HepG2 (cell line): ENCODE results near the gene ENPP7. TPM values are rescaled to one million over a fixed set of nuclear protein-coding genes. Genes with fewer than 3 reads are reported as not detected.

Experiments used
- ATAC-seq: fragments of 200-7000 bp; cut with Tn5 transposase; 3 replicates; pipeline ENCODE4 v1.9.1; 2020; ENCODE audit warnings: mild to moderate bottlenecking, moderate library complexity
- Bru-seq: library from RNA; stranded (reverse); fragments of 400-500 nt; gene quantifications from one replicate; lab custom pipeline; 2021; lab: Mats Ljungman, UMichigan
- BruChase-seq, 2 experiments: library from RNA; stranded (reverse); fragments of 400-500 nt; gene quantifications; one replicate each; lab custom pipeline; 2021; lab: Mats Ljungman, UMichigan
- BruUV-seq: library from RNA; stranded (reverse); fragments of 400-500 nt; replicated peaks from 2 replicates; lab custom pipeline; 2021; lab: Mats Ljungman, UMichigan
- CTCF ChIA-PET: fragments of 300-600 bp; formaldehyde crosslinking; extraction: SDS; loops from one replicate; lab custom pipeline; 2021; ENCODE audit warnings: low total read pairs, inconsistent platforms, low intra/inter-chr PET ratio; lab: Yijun Ruan, JAX
- POLR2A ChIA-PET: fragments of 350-600 bp; sonication (Branson Sonifier 250); formaldehyde crosslinking; loops from one replicate; lab custom pipeline; 2020; ENCODE audit warnings: antibody characterized with exemption, inconsistent platforms; lab: Yijun Ruan, JAX
- DNase-seq: peaks from one replicate; pipeline ENCODE4 v3.0.0-alpha.2; 2015; ENCODE audit warnings: low spot score
- FAIRE-seq: peaks from 3 replicates; lab custom pipeline; 2011; peaks lifted over from hg19 to GRCh38; lab: Jason Lieb, UNC
- H2AFZ ChIP-seq: one replicate; pipeline ENCODE4 v1.6.1; 2011; ENCODE audit warnings: low read length, inconsistent platforms
- H3K27ac ChIP-seq: fragments of 300-600 bp; 3 replicates; pipeline ENCODE4 v1.8.0; 2011; ENCODE audit warnings: mixed run types, mild to moderate bottlenecking, mixed read lengths, low read length, inconsistent platforms; ENCODE audit not compliant: insufficient read depth; ENCODE audit errors: extremely low read length
- H3K27me3 ChIP-seq, 2 experiments: fragments of 200-600 bp in 1 of 2; 2 replicates in 1 of 2; 3 replicates in 1 of 2; pipeline versions ENCODE4 v1.6.0 to v1.8.0; 2011; ENCODE audit warnings: low read length in 2 of 2, mild to moderate bottlenecking in 2 of 2, moderate library complexity in 2 of 2, inconsistent platforms in 1 of 2; ENCODE audit not compliant: insufficient read depth in 2 of 2, control insufficient read depth in 1 of 2
- H3K36me3 ChIP-seq, 2 experiments: fragments of 200-600 bp in 1 of 2; replicated peaks in 1 of 2; 2 replicates in 1 of 2; 3 replicates in 1 of 2; pipeline versions ENCODE4 v1.5.1 to v1.8.0; 2011; ENCODE audit warnings: low read length in 2 of 2, inconsistent platforms in 1 of 2; ENCODE audit not compliant: insufficient read depth in 2 of 2, control insufficient read depth in 1 of 2
- H3K4me1 ChIP-seq: 2 replicates; pipeline ENCODE4 v1.5.1; 2012; ENCODE audit warnings: low read length, inconsistent platforms; ENCODE audit not compliant: insufficient read depth
- H3K4me2 ChIP-seq: 2 replicates; pipeline ENCODE4 v1.6.0; 2011; ENCODE audit warnings: low read depth, low read length, inconsistent platforms
- H3K4me3 ChIP-seq, 3 experiments: fragments of 200-600 bp in 1 of 3; sonication (generic), shearing (Covaris generic) in 1 of 3; replicated peaks in 1 of 3; 2 replicates each; pipeline ENCODE4 v1.5.1; 2011 to 2016; ENCODE audit warnings: low read length in 3 of 3, inconsistent platforms in 2 of 3, low read depth in 2 of 3, mild to moderate bottlenecking in 2 of 3, control low read depth in 1 of 3, mixed read lengths in 1 of 3; ENCODE audit not compliant: insufficient read depth in 1 of 3
- H3K79me2 ChIP-seq: one replicate; pipeline ENCODE4 v1.6.1; 2011; ENCODE audit warnings: low read length, inconsistent platforms; ENCODE audit not compliant: insufficient read depth
- H3K9ac ChIP-seq: 2 replicates; pipeline ENCODE4 v1.6.0; 2011; ENCODE audit warnings: mild to moderate bottlenecking, low read depth, low read length, inconsistent platforms; ENCODE audit not compliant: insufficient read depth
- H3K9me3 ChIP-seq: 2 replicates; pipeline ENCODE4 v1.5.1; 2012; ENCODE audit warnings: mild to moderate bottlenecking, low read length
- H4K20me1 ChIP-seq: 2 replicates; pipeline ENCODE4 v1.6.0; 2011; ENCODE audit warnings: inconsistent platforms, mild to moderate bottlenecking, low read length, moderate library complexity; ENCODE audit not compliant: insufficient read depth
- ARNT ChIP-seq: fragments of 450-650 bp; IDR thresholded peaks from 2 replicates; pipeline ENCODE4 v1.6.1; 2017
- GATAD2A ChIP-seq: IDR thresholded peaks from 2 replicates; pipeline ENCODE4 v1.6.1; 2016
- KMT2B ChIP-seq: IDR thresholded peaks from 2 replicates; pipeline ENCODE4 v1.6.1; 2016; ENCODE audit warnings: missing genetic modification reagents, missing compliant biosample characterization
- MXI1 ChIP-seq: IDR thresholded peaks from 3 replicates; pipeline ENCODE4 v1.6.1; 2012; ENCODE audit warnings: low read depth, low read length, inconsistent platforms, borderline replicate concordance
- PHB2 ChIP-seq: fragments of 450-650 bp; IDR thresholded peaks from 2 replicates; pipeline ENCODE4 v1.6.1; 2018; ENCODE audit not compliant: partially characterized antibody
- SMARCC2 ChIP-seq: fragments of 450-650 bp; IDR thresholded peaks from 2 replicates; pipeline ENCODE4 v1.6.1; 2017; ENCODE audit warnings: antibody characterized with exemption, mild to moderate bottlenecking
- ZNF33B ChIP-seq: sonication (generic); formaldehyde crosslinking; IDR thresholded peaks from 2 replicates; pipeline ENCODE4 v1.5.1; 2020; ENCODE audit warnings: mild to moderate bottlenecking, missing genetic modification reagents
- WGBS: methylation state at CpG from one replicate; pipeline ENCODE4 v1.1.6; 2017; ENCODE audit warnings: low lambda C conversion rate; 5-methylcytosine and 5-hydroxymethylcytosine counted together
- in situ Hi-C: cut with HindIII; loops from 2 replicates; pipeline ENCODE4 v1.10.0; 2017; ENCODE audit warnings: low pct_unique_long_range_greater_than_20kb; ENCODE audit not compliant: extremely low pct_ligation_motif_present
- intact Hi-C: fragments of 100-400 bp; cut with micrococcal nuclease; formaldehyde crosslinking; loops from one replicate; pipeline ENCODE4 v1.10.0; 2022; ENCODE audit not compliant: unreplicated experiment
- long read RNA-seq, 2 experiments: library from RNA in 1 of 2; library from polyadenylated mRNA in 1 of 2; stranded (forward) in 1 of 2; unstranded in 1 of 2; transcript quantifications; one replicate each; pipeline ENCODE4 v2.0.0, GENCODE V29; 2019 to 2022
- polyA minus RNA-seq, 3 experiments: library from RNA; depleted of rRNA, polyadenylated mRNA; stranded (reverse); fragments of >200 nt; gene quantifications; 2 replicates each; pipeline ENCODE4 v1.2.3, GENCODE V29; 2011; ENCODE audit warnings: low replicate concordance in 1 of 3
- polyA plus RNA-seq, 8 experiments: library from polyadenylated mRNA; depleted of rRNA in 3 of 8; stranded (reverse) in 7 of 8; unstranded in 1 of 8; fragments of >200 nt; fragmentation: Illumina TruSeq in 4 of 8; extraction: Trizol in 4 of 8; gene quantifications; 2 replicates each; pipeline versions ENCODE4 v1.2.1 to v1.2.3, GENCODE V29; 2011 to 2016; ENCODE audit warnings: low read depth in 4 of 8, missing spikeins in 1 of 8, mixed read lengths in 1 of 8; ENCODE audit not compliant: insufficient read depth in 1 of 8
- total RNA-seq, 5 experiments: library from RNA; depleted of rRNA; stranded (reverse); fragments of >200 nt; fragmentation: Illumina TruSeq; extraction: Trizol; gene quantifications; 2 replicates each; pipeline ENCODE4 v1.2.3, GENCODE V29; 2016; ENCODE audit warnings: low read depth in 1 of 5
- TF ChIP-seq, protein P1 (sequence below): sonication (generic); formaldehyde crosslinking; IDR thresholded peaks from one replicate; pipeline ENCODE4 v1.5.1; 2020; ENCODE audit warnings: mild to moderate bottlenecking, missing genetic modification reagents; ENCODE audit errors: not compliant biosample characterization

Gene ENPP7, protein sequence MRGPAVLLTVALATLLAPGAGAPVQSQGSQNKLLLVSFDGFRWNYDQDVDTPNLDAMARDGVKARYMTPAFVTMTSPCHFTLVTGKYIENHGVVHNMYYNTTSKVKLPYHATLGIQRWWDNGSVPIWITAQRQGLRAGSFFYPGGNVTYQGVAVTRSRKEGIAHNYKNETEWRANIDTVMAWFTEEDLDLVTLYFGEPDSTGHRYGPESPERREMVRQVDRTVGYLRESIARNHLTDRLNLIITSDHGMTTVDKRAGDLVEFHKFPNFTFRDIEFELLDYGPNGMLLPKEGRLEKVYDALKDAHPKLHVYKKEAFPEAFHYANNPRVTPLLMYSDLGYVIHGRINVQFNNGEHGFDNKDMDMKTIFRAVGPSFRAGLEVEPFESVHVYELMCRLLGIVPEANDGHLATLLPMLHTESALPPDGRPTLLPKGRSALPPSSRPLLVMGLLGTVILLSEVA
- total RNA-seq (2016; rRNA removed; fragmentation: Illumina TruSeq; extraction: Trizol) (0.76 and 2.2 TPM in 2 replicates), polyA plus RNA-seq (2011; rRNA removed) (1.1 and 2.2 TPM in 2 replicates), polyA minus RNA-seq (2011; rRNA and poly(A)+ RNA removed; ENCODE audit: low replicate concordance) (6.6 TPM in 1 of 2 replicates, not detected in the other), Bru-seq, nascent RNA (percentile 50 among the genes with signal in this experiment), BruChase-seq, experiment 1, labeled RNA remaining after a 6-hour chase (percentile 28 among the genes with signal in this experiment), BruChase-seq, experiment 2, labeled RNA remaining after a 2-hour chase (percentile 29 among the genes with signal in this experiment)
- 0.30 TPM in 1 of 2 replicates, not detected in the other for total RNA-seq (2016; cell fraction: cytosol; rRNA removed; fragmentation: Illumina TruSeq; extraction: Trizol; ENCODE audit: low read depth)
- total RNA-seq (2016; cell fraction: insoluble cytoplasmic fraction; rRNA removed; fragmentation: Illumina TruSeq; extraction: Trizol), result 0.54 and 2.3 TPM in 2 replicates
- total RNA-seq (2016; cell fraction: membrane; rRNA removed; fragmentation: Illumina TruSeq; extraction: Trizol), result 0.28 and 0.41 TPM in 2 replicates
- 3.2 and 3.4 TPM in 2 replicates for total RNA-seq (2016; cell fraction: nucleus; rRNA removed; fragmentation: Illumina TruSeq; extraction: Trizol)
- 1.2 and 1.3 TPM in 2 replicates for polyA plus RNA-seq (2011; cell fraction: cytosol; rRNA removed)
- 5.5 and 5.6 TPM in 2 replicates for polyA plus RNA-seq (2011; cell fraction: nucleus; rRNA removed)
- polyA plus RNA-seq (2012), result 1.7 and 2.5 TPM in 2 replicates
- 0.20 and 0.24 TPM in 2 replicates for polyA plus RNA-seq (2016; cell fraction: cytosol; fragmentation: Illumina TruSeq; extraction: Trizol; ENCODE audit: low read depth)
- polyA plus RNA-seq (2016; cell fraction: insoluble cytoplasmic fraction; fragmentation: Illumina TruSeq; extraction: Trizol; ENCODE audit: low read depth), result 0.19 and 0.36 TPM in 2 replicates
- polyA plus RNA-seq (2016; cell fraction: membrane; fragmentation: Illumina TruSeq; extraction: Trizol; ENCODE audit: low read depth), result 0.15 and 0.29 TPM in 2 replicates
- polyA plus RNA-seq (2016; cell fraction: nucleus; fragmentation: Illumina TruSeq; extraction: Trizol; ENCODE audit: insufficient read depth, low read depth), result 1.4 and 2.3 TPM in 2 replicates
- 0.79 and 1.1 TPM in 2 replicates for polyA minus RNA-seq (2011; cell fraction: cytosol; rRNA and poly(A)+ RNA removed)
- polyA minus RNA-seq (2011; cell fraction: nucleus; rRNA and poly(A)+ RNA removed), result 10.6 and 12.7 TPM in 2 replicates
- long read RNA-seq, experiment 1, partial matches to known transcripts, result 2 of 2 reads
- long read RNA-seq, experiment 1, other reads (novel, unspliced or antisense), result 0 of 2 reads
- long read RNA-seq, experiment 2, partial matches to known transcripts, result 0 of 2 reads
- long read RNA-seq, experiment 2, other reads (novel, unspliced or antisense), result 1 of 2 reads

GRCh38 chr17:79730769-79731483 is at the start of gene ENPP7:
Gene ENPP7, plus strand, starts transcription at chr17:79730943. Its CDS starts 197 bp downstream, at chr17:79731140.
- Histone ChIP-seq H3K27ac (peak within 1 kb of the TSS; percentile 62), H3K79me2 (no peaks in the 10 kb centered on the region), H3K4me3 (peak within 1 kb of the TSS; percentile 45 to 71 (median 49); a peak in 5 of 6 replicates), H3K9me3 (no peaks in the 10 kb centered on the region), H3K4me2 (peak within 1 kb of the TSS; percentile 80), H3K9ac (peak within 1 kb of the TSS; percentile 68), H4K20me1 (no peaks in the 10 kb centered on the region), H3K36me3 (no peaks in the 10 kb centered on the region), H2AFZ (no peak within 1 kb of the TSS), H3K4me1 (peaks cover 63% of the 10 kb centered on the region), H3K27me3 (no peaks in the 10 kb centered on the region)
- in situ Hi-C loops, result no loop called here
- ChIA-PET POLR2A (no interaction called here), CTCF (no interaction called here)
- FAIRE-seq, result peak; percentile 15
- intact Hi-C loops, result no loop called here
- ATAC-seq, result peak; percentile 84
- peak; percentile 42 for DNase-seq
- BruUV-seq, result no TSS peak
- 34% methylated on average over 20 of the region's 33 CpGs for WGBS
- TF ChIP-seq ARNT (no peak), MXI1 (0 out of 3 replicates have a peak, but pooled peaks have one; percentile 10), SMARCC2 (no peak), GATAD2A (peak; percentile 71), PHB2 (no peak), ZNF33B (CRISPR knock-in tag) (no peak), KMT2B (no peak)
- TF ChIP-seq, protein P1, sequence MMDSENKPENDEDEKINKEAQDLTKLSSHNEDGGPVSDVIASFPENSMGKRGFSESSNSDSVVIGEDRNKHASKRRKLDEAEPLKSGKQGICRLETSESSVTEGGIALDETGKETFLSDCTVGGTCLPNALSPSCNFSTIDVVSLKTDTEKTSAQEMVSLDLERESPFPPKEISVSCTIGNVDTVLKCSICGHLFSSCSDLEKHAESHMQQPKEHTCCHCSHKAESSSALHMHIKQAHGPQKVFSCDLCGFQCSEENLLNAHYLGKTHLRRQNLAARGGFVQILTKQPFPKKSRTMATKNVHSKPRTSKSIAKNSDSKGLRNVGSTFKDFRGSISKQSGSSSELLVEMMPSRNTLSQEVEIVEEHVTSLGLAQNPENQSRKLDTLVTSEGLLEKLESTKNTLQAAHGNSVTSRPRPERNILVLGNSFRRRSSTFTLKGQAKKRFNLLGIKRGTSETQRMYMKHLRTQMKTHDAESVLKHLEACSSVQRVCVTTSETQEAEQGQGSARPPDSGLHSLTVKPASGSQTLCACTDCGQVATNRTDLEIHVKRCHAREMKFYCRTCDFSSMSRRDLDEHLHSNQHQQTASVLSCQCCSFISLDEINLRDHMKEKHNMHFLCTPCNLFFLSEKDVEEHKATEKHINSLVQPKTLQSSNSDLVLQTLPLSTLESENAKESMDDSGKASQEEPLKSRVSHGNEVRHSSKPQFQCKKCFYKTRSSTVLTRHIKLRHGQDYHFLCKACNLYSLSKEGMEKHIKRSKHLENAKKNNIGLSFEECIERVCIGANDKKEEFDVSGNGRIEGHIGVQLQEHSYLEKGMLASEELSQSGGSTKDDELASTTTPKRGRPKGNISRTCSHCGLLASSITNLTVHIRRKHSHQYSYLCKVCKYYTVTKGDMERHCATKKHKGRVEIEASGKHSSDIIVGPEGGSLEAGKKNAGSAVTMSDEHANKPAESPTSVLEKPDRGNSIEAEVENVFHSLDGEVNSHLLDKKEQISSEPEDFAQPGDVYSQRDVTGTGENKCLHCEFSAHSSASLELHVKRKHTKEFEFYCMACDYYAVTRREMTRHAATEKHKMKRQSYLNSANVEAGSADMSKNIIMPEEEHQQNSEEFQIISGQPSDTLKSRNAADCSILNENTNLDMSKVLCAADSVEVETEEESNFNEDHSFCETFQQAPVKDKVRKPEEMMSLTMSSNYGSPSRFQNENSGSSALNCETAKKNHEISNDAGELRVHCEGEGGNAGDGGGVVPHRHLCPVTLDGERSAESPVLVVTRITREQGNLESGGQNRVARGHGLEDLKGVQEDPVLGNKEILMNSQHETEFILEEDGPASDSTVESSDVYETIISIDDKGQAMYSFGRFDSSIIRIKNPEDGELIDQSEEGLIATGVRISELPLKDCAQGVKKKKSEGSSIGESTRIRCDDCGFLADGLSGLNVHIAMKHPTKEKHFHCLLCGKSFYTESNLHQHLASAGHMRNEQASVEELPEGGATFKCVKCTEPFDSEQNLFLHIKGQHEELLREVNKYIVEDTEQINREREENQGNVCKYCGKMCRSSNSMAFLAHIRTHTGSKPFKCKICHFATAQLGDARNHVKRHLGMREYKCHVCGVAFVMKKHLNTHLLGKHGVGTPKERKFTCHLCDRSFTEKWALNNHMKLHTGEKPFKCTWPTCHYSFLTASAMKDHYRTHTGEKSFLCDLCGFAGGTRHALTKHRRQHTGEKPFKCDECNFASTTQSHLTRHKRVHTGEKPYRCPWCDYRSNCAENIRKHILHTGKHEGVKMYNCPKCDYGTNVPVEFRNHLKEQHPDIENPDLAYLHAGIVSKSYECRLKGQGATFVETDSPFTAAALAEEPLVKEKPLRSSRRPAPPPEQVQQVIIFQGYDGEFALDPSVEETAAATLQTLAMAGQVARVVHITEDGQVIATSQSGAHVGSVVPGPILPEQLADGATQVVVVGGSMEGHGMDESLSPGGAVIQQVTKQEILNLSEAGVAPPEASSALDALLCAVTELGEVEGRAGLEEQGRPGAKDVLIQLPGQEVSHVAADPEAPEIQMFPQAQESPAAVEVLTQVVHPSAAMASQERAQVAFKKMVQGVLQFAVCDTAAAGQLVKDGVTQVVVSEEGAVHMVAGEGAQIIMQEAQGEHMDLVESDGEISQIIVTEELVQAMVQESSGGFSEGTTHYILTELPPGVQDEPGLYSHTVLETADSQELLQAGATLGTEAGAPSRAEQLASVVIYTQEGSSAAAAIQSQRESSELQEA (CRISPR knock-in tag), result peak; percentile 76
